Heart left ventricle (tissue), 13 donors: ENCODE results near the gene PTPRN2.

Experiments
- CTCF ChIP-seq, 12 donors: fragments of 200-600 bp; sonication (generic) in 4 of 12; IDR thresholded peaks; one replicate each; pipeline versions ENCODE4 v1.5.0 to v1.8.0; 2018 to 2022; ENCODE audit warnings: antibody characterized with exemption in 12 of 12, mild to moderate bottlenecking in 5 of 12
- POLR2A ChIP-seq, 2 donors: fragments of 450-650 bp; IDR thresholded peaks; one replicate each; pipeline ENCODE4 v1.6.1; 2017; ENCODE audit warnings: antibody characterized with exemption in 2 of 2, mild to moderate bottlenecking in 2 of 2, moderate library complexity in 2 of 2
- donor health status: ischemic (EF 13 %, LVEDD 7.1; RV severe dilation, severe dysfunction).
- donor health status: DM: no; HTN: yes; CAD: no.
- donor health status: DM: no; HTN: no; CAD: no.
- donor health status: ischemic (EF 25% LVEDD 6.9; RV normal size, moderate dysfunction).
- donor health status: ischemic (EF 25% LVEDD 5.7; RV mildly dilated, moderate dysfunction).
- donor health status: ischemic (EF 35%, LVEDD 5.7; RV mildly dilated, moderate dysfunction).
- donor health status: nonischemic (EF 11% LVEDD 7.7; RV severe dilation, severe dysfunction).
- donor health status: DM: yes; HTN: yes; CAD: no.
- donor health status: PGD.
- donor health status: ischemic (EF 29% LVEDD 5.4; RV normal size, mild dysfunction).
- donor health status: nonischemic (EF 23%, LVEDD 6.1; RV moderate dilation, normal function).

GRCh38 chr7:157667261-157667660 lies 920.4 kb downstream of the PTPRN2 start:
- TF ChIP-seq CTCF (IDR thresholded peaks at IDR 0.05) (no peak), POLR2A (IDR thresholded peaks at IDR 0.05) (no peak)
